DND-41 (cell line): ENCODE measurements around the gene IQGAP1.

Experiments used
- ATAC-seq: fragments of 200-7000 bp; cut with Tn5 transposase; 3 replicates; pipeline ENCODE4 v1.9.1; 2021; ENCODE audit warnings: low read depth; ENCODE audit not compliant: insufficient read depth
- DNase-seq: peaks from one replicate; pipeline ENCODE4 v3.0.0-alpha.2; 2020
- H2AFZ ChIP-seq: 2 replicates; pipeline ENCODE4 v1.6.0; 2012; ENCODE audit warnings: low read depth, low read length
- H3K27ac ChIP-seq: 2 replicates; pipeline ENCODE4 v1.5.1; 2012; ENCODE audit warnings: low read length, inconsistent platforms
- H3K27me3 ChIP-seq: fragments of 200-600 bp; sonication (generic); 2 replicates; pipeline ENCODE4 v1.6.0; 2012; ENCODE audit warnings: low read length, mild to moderate bottlenecking, inconsistent platforms; ENCODE audit not compliant: insufficient read depth, poor library complexity
- H3K36me3 ChIP-seq: 2 replicates; pipeline ENCODE4 v1.5.1; 2012; ENCODE audit warnings: low read length, inconsistent platforms; ENCODE audit not compliant: insufficient read depth
- H3K4me1 ChIP-seq: 2 replicates; pipeline ENCODE4 v1.5.1; 2012; ENCODE audit warnings: mild to moderate bottlenecking, low read length; ENCODE audit not compliant: insufficient read depth
- H3K4me2 ChIP-seq: 2 replicates; pipeline ENCODE4 v1.6.0; 2012; ENCODE audit warnings: mild to moderate bottlenecking, moderate library complexity, low read length, inconsistent platforms; ENCODE audit not compliant: insufficient read depth
- H3K4me3 ChIP-seq, 2 experiments: fragments of 200-600 bp in 1 of 2; shearing (Covaris generic) in 1 of 2; 2 replicates each; pipeline ENCODE4 v1.5.1; 2012 to 2016; ENCODE audit warnings: inconsistent platforms in 2 of 2, low read length in 2 of 2, mild to moderate bottlenecking in 2 of 2, low read depth in 1 of 2, moderate library complexity in 1 of 2
- H3K79me2 ChIP-seq: 2 replicates; pipeline ENCODE4 v1.6.0; 2012; ENCODE audit warnings: low read length, inconsistent platforms; ENCODE audit not compliant: insufficient read depth
- H3K9ac ChIP-seq: 2 replicates; pipeline ENCODE4 v1.6.0; 2012; ENCODE audit warnings: low read depth, mild to moderate bottlenecking, inconsistent platforms, low read length, moderate library complexity
- H3K9me3 ChIP-seq: 2 replicates; pipeline ENCODE4 v1.5.1; 2012; ENCODE audit warnings: low read length, moderate library complexity, mild to moderate bottlenecking, inconsistent platforms; ENCODE audit not compliant: insufficient read depth, severe bottlenecking
- H4K20me1 ChIP-seq: 2 replicates; pipeline ENCODE4 v1.6.0; 2012; ENCODE audit warnings: low read length; ENCODE audit not compliant: insufficient read depth
- CTCF ChIP-seq: IDR thresholded peaks from 2 replicates; pipeline ENCODE4 v1.5.1; 2012; ENCODE audit warnings: borderline replicate concordance, low read length, moderate library complexity, mild to moderate bottlenecking; ENCODE audit not compliant: poor library complexity, severe bottlenecking; ENCODE audit errors: extremely low read depth
- EZH2 ChIP-seq: IDR thresholded peaks from 3 replicates; pipeline ENCODE4 v1.6.1; 2012; ENCODE audit warnings: borderline replicate concordance, low read depth, mild to moderate bottlenecking, moderate library complexity, low read length, inconsistent platforms; ENCODE audit not compliant: severe bottlenecking

Gene IQGAP1

DNA sequence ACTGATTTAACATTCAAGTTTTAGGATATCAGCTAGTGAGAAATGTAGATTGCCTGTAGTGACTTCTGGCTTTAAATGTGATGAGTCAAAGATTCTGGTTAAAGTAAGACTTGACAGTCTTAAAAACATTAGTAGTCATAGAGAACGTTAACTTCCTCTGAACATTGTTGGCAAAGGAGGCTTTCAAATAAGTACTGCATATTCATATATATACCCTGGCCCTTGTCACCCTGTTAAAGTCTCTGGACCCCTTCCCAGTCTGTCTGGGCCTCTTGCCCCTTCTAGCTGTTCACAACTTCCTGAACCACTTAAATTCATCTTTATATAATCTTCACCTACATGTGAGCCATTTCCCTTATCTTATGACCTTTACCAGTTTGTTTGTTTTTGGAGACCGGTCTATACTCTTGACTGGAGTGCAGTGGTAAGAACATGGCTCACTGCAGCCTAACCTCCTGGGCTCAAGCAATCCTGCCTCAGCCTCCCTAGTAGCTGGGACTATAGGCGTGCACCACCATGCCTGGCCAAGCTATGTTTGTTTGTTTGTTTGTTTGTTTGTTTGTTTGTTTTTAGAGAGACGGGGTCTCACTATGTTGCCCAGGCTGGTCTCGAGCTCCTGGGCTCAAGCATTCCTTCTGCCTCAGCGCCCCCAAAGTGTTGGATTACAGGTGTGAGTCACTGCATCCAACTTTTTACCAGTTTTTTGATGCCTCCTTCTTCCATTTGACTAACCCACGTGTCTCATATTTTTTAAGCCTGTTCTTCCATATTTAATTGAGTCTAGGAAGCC is 77.3 kb downstream of the IQGAP1 start:
- Histone ChIP-seq H3K79me2 (no peaks in the 10 kb centered on the region), H3K27ac (no peak overlapping the region), H3K36me3 (peaks cover 86% of the 10 kb centered on the region), H3K27me3 (no peaks in the 10 kb centered on the region), H3K9ac (no peak overlapping the region), H3K4me1 (no peaks in the 10 kb centered on the region), H3K9me3 (no peaks in the 10 kb centered on the region), H4K20me1 (no peaks in the 10 kb centered on the region; the same call in 1 of the 2 replicates), H2AFZ (no peak overlapping the region), H3K4me2 (no peak overlapping the region), H3K4me3 (no peak overlapping the region)
- DNase-seq (no peak), ATAC-seq (no peak)
- TF ChIP-seq EZH2, result no peak
- TF ChIP-seq CTCF, result no peak

- H3K36me3 ChIP-seq, result peaks cover 88% of the 10 kb centered on the region
- H3K4me3 ChIP-seq, result no peak overlapping the region
- no peaks in the 10 kb centered on the region for H3K4me1 ChIP-seq
- H2AFZ ChIP-seq, result no peak overlapping the region
- H3K79me2 ChIP-seq, result no peaks in the 10 kb centered on the region
- H3K9ac ChIP-seq, result no peak overlapping the region
- H3K4me2 ChIP-seq, result no peak overlapping the region
- no peak for TF ChIP-seq CTCF
- no peak for TF ChIP-seq EZH2
- H3K27me3 ChIP-seq, result no peaks in the 10 kb centered on the region
- DNase-seq (no peak), ATAC-seq (no peak)
- no peak overlapping the region for H3K27ac ChIP-seq
- no peaks in the 10 kb centered on the region; the same call in 1 of the 2 replicates for H4K20me1 ChIP-seq
- H3K9me3 ChIP-seq, result no peaks in the 10 kb centered on the region
These were observed 78.0 kb downstream of the IQGAP1 start for GRCh38 chr15:90465930-90466567.

- TF ChIP-seq CTCF (no peak), EZH2 (no peak)
- no peak overlapping the region for H2AFZ ChIP-seq
- H3K36me3 ChIP-seq, result peaks cover 89% of the 10 kb centered on the region
- DNase-seq, result no peak
- H3K27me3 ChIP-seq, result no peaks in the 10 kb centered on the region
- 0 out of 2 replicates have a peak, but pooled peaks cover 3% of the 10 kb centered on the region for H4K20me1 ChIP-seq
- no peak overlapping the region for H3K9ac ChIP-seq
- no peak overlapping the region for H3K4me2 ChIP-seq
- no peaks in the 10 kb centered on the region for H3K4me1 ChIP-seq
- ATAC-seq, result no peak
- no peaks in the 10 kb centered on the region for H3K9me3 ChIP-seq
- no peak overlapping the region for H3K4me3 ChIP-seq
- H3K79me2 ChIP-seq, result no peaks in the 10 kb centered on the region
- no peak overlapping the region for H3K27ac ChIP-seq
These were observed 81.7 kb downstream of the IQGAP1 start for GRCh38 chr15:90469723-90470122.
